Kidney (tissue), 14 donors: ENCODE measurements around the gene SH3GL2. TPM values are rescaled to one million over a fixed set of nuclear protein-coding genes. Genes with fewer than 3 reads are reported as not detected.

Experiments
- DNase-seq, 5 donors: peaks; one replicate each; pipeline ENCODE4 v3.0.0-alpha.2; 2013 to 2020
- FAIRE-seq: peaks from 2 replicates; lab custom pipeline; 2012; peaks lifted over from hg19 to GRCh38; lab: Jason Lieb, UNC
- H3K27ac ChIP-seq, 2 donors: one replicate each; pipeline ENCODE4 v1.7.0; 2013; ENCODE audit warnings: low read depth in 2 of 2, low read length in 2 of 2, inconsistent platforms in 1 of 2
- H3K27me3 ChIP-seq: one replicate; pipeline ENCODE4 v1.7.1; 2013; ENCODE audit warnings: low read length, inconsistent platforms; ENCODE audit not compliant: control insufficient read depth, insufficient read depth
- H3K36me3 ChIP-seq, 3 donors: one replicate each; pipeline versions ENCODE4 v1.7.0 to v1.7.1; 2013; ENCODE audit warnings: low read length in 3 of 3, control low read depth in 1 of 3, inconsistent platforms in 1 of 3; ENCODE audit not compliant: insufficient read depth in 3 of 3, control insufficient read depth in 2 of 3
- H3K4me1 ChIP-seq, 3 donors: one replicate each; pipeline versions ENCODE4 v1.7.0 to v1.7.1; 2013; ENCODE audit warnings: low read length in 3 of 3, inconsistent platforms in 1 of 3, low read depth in 1 of 3; ENCODE audit not compliant: control insufficient read depth in 2 of 3, insufficient read depth in 2 of 3
- H3K4me3 ChIP-seq, 3 donors: one replicate each; pipeline versions ENCODE4 v1.7.0 to v1.8.1; 2013; ENCODE audit warnings: low read length in 3 of 3, control low read depth in 1 of 3, inconsistent platforms in 1 of 3
- H3K9ac ChIP-seq, 3 donors: one replicate each; pipeline versions ENCODE4 v1.7.0 to v1.7.1; 2013; ENCODE audit warnings: low read length in 3 of 3, control low read depth in 1 of 3, inconsistent platforms in 1 of 3
- H3K9me3 ChIP-seq, 3 donors: one replicate each; pipeline versions ENCODE4 v1.7.0 to v1.7.1; 2013; ENCODE audit warnings: low read length in 3 of 3, control low read depth in 1 of 3, inconsistent platforms in 1 of 3; ENCODE audit not compliant: control insufficient read depth in 2 of 3, insufficient read depth in 1 of 3
- intact Hi-C: fragments of 100-400 bp; cut with DNase I; formaldehyde crosslinking; loops from one replicate; pipeline ENCODE4 v1.11.1; 2022
- polyA plus RNA-seq: library from polyadenylated mRNA; stranded (reverse); fragments of 350-450 nt; fragmentation: Illumina TruSeq; extraction: RNeasy Lipid Tissue Mini Kit (QIAGEN cat#74804); gene quantifications from one replicate; pipeline ENCODE4 v1.2.3, GENCODE V29; 2014; ENCODE audit warnings: low read depth, low replicate concordance; ENCODE audit not compliant: insufficient read depth
- total RNA-seq: library from RNA; stranded (reverse); fragmentation: NEBNext Ultra II Directional; extraction: Animal tissue kit (Norgen Biotek cat#: 25700); gene quantifications from one replicate; pipeline ENCODE4 v1.2.1, GENCODE V29; 2021
- TF ChIP-seq, protein P1 (sequence below): IDR thresholded peaks from 3 replicates; pipeline ENCODE4 v1.5.1; 2012; ENCODE audit warnings: mild to moderate bottlenecking, moderate library complexity, borderline replicate concordance; ENCODE audit not compliant: insufficient read depth; ENCODE audit errors: extremely low read depth
- donor health status: control.
- donor health status: control.
- donor health status: control.
- donor health status: control.
- donor health status: control.
- donor health status: DM: yes; HTN: yes; CAD: no.
- donor health status: Normal renal cell carcinoma (clear cell type).

Gene SH3GL2
- total and polyA plus RNA-seq, 2 donors from 2014 or later, result 3.1 to 20.0 TPM

DNA sequence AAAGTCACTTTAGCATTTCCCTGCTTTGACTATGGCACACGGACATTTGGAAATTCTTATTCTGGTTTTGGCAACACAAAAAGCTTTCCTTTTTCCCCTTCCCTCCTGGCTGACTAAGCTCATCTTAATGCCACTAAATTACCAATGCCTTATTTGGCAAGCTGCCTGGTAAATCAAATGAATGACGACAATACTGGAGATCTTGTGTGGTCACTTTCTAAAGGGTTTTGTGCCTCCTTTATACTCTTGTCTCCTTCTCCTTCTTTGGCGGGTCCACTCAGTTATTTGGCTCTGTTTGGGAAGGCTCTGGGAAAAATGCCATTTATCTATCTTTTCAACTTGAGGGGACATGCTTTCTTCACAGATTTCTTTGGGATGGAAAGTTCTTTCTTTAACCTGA lies 34.9 kb downstream of the SH3GL2 start:
- Histone ChIP-seq H3K9me3 (no peaks in the 10 kb centered on the region), H3K27me3 (no peaks in the 10 kb centered on the region), H3K4me3 (no peak overlapping the region), H3K4me1 (peaks cover 0 to 3% (median 0%) of the 10 kb centered on the region in 3 donors), H3K27ac (no peak overlapping the region), H3K9ac (no peak overlapping the region), H3K36me3 (no peaks in the 10 kb centered on the region)
- no peak for FAIRE-seq
- intact Hi-C loops, result no loop called here
- TF ChIP-seq, protein P1, sequence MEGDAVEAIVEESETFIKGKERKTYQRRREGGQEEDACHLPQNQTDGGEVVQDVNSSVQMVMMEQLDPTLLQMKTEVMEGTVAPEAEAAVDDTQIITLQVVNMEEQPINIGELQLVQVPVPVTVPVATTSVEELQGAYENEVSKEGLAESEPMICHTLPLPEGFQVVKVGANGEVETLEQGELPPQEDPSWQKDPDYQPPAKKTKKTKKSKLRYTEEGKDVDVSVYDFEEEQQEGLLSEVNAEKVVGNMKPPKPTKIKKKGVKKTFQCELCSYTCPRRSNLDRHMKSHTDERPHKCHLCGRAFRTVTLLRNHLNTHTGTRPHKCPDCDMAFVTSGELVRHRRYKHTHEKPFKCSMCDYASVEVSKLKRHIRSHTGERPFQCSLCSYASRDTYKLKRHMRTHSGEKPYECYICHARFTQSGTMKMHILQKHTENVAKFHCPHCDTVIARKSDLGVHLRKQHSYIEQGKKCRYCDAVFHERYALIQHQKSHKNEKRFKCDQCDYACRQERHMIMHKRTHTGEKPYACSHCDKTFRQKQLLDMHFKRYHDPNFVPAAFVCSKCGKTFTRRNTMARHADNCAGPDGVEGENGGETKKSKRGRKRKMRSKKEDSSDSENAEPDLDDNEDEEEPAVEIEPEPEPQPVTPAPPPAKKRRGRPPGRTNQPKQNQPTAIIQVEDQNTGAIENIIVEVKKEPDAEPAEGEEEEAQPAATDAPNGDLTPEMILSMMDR, result no peak
- DNase-seq, result no peak

- FAIRE-seq, result no peak
- intact Hi-C loops, result no loop called here
These were observed 35.4 kb downstream of the SH3GL2 start for GRCh38 chr9:17614250-17614649.

DNA sequence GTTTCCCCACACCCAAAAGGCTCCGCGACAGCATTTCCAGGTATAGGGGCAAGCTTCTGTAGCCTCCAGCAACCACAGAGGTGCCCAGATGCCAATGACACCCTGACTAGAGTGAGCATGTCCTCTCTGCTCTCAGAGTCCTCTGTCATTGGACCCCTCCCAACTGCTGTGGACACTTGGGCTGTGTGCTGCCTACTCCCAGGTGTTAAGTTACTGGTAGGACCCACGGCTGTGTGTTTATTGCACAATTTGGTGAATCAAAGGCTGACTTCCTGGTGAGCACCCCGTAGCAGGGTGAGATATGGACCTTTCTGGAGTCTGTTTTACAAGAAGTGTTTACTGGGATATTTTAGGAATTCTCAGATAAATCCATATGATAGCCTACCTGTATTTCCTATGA lies 36.0 kb downstream of the SH3GL2 start:
- TF ChIP-seq, protein P1, result no peak
- H3K9me3 ChIP-seq, result no peaks in the 10 kb centered on the region
- FAIRE-seq, result no peak
- H3K27ac ChIP-seq, result no peak overlapping the region
- intact Hi-C loops, result no loop called here
- H3K36me3 ChIP-seq, result no peaks in the 10 kb centered on the region
- H3K9ac ChIP-seq, result no peak overlapping the region
- no peaks in the 10 kb centered on the region for H3K27me3 ChIP-seq
- peaks cover 0 to 3% (median 0%) of the 10 kb centered on the region in 3 donors for H3K4me1 ChIP-seq
- H3K4me3 ChIP-seq, result no peak overlapping the region
- DNase-seq, result no peak

More at GRCh38 chr9:17614250-17614649, 35.4 kb downstream of the SH3GL2 start:
- no peaks in the 10 kb centered on the region for H3K36me3 ChIP-seq
- H3K27me3 ChIP-seq, result no peaks in the 10 kb centered on the region
- H3K9ac ChIP-seq, result no peak overlapping the region
- H3K27ac ChIP-seq, result no peak overlapping the region
- no peak for DNase-seq
- TF ChIP-seq, protein P1, result no peak
- H3K4me1 ChIP-seq, result peaks cover 0 to 3% (median 0%) of the 10 kb centered on the region in 3 donors
- no peak overlapping the region for H3K4me3 ChIP-seq
- no peaks in the 10 kb centered on the region for H3K9me3 ChIP-seq

DNA sequence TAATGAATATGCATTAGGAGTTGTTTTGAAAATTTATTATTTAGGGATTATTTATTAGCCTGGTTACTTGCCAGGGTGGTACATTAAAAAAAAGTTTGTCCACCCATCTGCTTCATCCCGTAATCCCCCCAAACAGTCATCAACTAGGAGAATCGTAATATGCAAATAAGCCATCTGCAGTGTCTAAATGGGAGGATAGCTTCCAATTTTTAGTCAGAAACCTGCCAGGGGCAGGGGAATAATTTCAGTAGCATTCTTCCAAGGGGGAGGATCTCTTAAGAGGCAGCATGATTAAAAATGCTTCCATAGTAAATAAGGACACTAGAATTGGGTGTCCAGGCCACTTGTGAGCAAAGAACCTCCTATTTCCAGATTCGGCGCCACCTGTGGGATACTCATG lies 43.3 kb downstream of the SH3GL2 start:
- DNase-seq (no peak), FAIRE-seq (no peak)
- H3K9me3 ChIP-seq, result no peaks in the 10 kb centered on the region
- no peaks in the 10 kb centered on the region for H3K27me3 ChIP-seq
- intact Hi-C loops, result no loop called here
- H3K4me3 ChIP-seq, result no peak overlapping the region
- no peaks in the 10 kb centered on the region for H3K4me1 ChIP-seq
- no peak overlapping the region for H3K27ac ChIP-seq
- no peak overlapping the region for H3K9ac ChIP-seq
- no peaks in the 10 kb centered on the region for H3K36me3 ChIP-seq
- TF ChIP-seq, protein P1, result no peak
